Measurements from ENCODE around the gene SCYGR8. TPM values are rescaled to one million over a fixed set of nuclear protein-coding genes. Genes with fewer than 3 reads are reported as not detected.
"Not testable (repeated sequence)": the region's sequence is repeated elsewhere in the genome, so short reads cannot be mapped to it uniquely, and the experiment has no call there.

Gene SCYGR8
- total RNA-seq, 4 donors from 2014 or later = not detected

DNA sequence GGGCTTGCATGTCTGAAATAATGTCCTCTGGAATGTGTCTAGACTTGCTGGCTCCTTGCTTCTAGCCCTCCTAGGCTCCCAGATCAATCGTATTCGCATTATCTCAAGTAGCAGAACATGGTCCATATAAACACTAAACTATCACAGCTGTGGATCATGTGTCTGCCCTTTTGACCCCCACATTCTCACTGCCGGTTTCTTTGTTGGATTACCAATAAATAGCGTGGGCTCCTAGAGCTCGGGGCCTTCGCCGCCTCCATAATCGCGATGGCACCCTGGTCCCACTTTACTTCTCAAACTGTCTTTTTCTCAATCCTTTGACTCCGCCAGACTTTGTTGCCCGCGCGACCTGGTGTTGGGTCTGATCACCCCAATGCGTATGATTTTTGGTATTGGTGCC lies 6.3 kb upstream of the SCYGR8 start:
- DNase-seq = no peak
- H3K27ac ChIP-seq = no peak overlapping the region

DNA sequence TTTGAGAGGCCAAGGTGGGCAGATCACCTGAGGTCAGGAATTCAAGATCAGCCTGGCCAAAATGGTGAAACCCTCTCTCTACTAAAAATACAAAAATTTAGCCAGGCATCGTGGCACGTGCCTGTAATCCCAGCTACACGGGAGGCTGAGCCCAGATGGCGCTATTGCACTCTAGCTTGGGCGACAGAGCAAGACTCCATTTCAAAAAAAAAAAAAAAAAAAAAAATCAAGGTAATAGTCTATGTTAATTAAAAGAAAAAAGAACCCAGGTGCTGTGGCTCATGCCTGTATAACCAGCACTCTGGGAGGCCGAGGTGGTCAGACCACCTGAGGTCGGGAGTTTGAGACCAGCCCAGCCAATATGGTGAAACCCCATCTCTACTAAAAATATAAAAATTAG lies 5.0 kb upstream of the SCYGR8 start:
- peak in 1 of 3 donors; percentile 52 for DNase-seq
- TF ChIP-seq, protein P1, sequence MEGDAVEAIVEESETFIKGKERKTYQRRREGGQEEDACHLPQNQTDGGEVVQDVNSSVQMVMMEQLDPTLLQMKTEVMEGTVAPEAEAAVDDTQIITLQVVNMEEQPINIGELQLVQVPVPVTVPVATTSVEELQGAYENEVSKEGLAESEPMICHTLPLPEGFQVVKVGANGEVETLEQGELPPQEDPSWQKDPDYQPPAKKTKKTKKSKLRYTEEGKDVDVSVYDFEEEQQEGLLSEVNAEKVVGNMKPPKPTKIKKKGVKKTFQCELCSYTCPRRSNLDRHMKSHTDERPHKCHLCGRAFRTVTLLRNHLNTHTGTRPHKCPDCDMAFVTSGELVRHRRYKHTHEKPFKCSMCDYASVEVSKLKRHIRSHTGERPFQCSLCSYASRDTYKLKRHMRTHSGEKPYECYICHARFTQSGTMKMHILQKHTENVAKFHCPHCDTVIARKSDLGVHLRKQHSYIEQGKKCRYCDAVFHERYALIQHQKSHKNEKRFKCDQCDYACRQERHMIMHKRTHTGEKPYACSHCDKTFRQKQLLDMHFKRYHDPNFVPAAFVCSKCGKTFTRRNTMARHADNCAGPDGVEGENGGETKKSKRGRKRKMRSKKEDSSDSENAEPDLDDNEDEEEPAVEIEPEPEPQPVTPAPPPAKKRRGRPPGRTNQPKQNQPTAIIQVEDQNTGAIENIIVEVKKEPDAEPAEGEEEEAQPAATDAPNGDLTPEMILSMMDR (IDR thresholded peaks at IDR 0.05) = peak in 1 of 6 experiments; percentile 15
- H3K36me3 ChIP-seq, H3K9me3 ChIP-seq, H3K4me1 ChIP-seq, H3K4me3 ChIP-seq, H3K27ac ChIP-seq, H3K27me3 ChIP-seq: not testable (repeated sequence)

More for the DNA sequence above, 6.3 kb upstream of the SCYGR8 start:
- no peaks in the 10 kb centered on the region for H3K9me3 ChIP-seq
- TF ChIP-seq, protein P1 (IDR thresholded peaks at IDR 0.05) = no peak
- TF ChIP-seq POLR2A (IDR thresholded peaks at IDR 0.05) = no peak
- no peaks in the 10 kb centered on the region for H3K4me1 ChIP-seq
- H3K4me3 ChIP-seq = no peak overlapping the region
- H3K36me3 ChIP-seq = no peaks in the 10 kb centered on the region
- H3K27me3 ChIP-seq = no peaks in the 10 kb centered on the region

DNA sequence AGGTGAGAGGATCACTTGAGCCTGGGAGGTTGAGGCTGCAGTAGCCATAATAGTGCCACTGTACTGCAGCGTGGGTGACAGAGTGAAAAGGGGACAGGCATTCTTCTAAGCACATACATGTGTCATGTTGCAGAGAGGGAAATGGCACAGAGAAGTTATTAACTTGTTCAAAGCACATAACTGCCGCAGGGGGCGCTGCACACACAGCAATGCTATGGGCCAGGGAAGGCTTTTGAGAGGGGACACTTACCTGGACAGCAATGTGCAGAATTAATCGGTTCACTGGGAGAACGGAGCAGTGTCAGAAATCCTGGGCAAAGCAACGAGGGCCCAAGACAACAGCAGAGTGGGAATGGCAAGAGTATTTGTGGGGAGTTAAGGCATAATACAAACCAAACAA lies 2.4 kb downstream of the SCYGR8 start:
- no peaks in the 10 kb centered on the region for H3K27me3 ChIP-seq
- H3K9me3 ChIP-seq = no peaks in the 10 kb centered on the region
- H3K27ac ChIP-seq = no peak overlapping the region
- TF ChIP-seq, protein P1 (IDR thresholded peaks at IDR 0.05) = peak in 1 of 6 experiments; percentile 25
- TF ChIP-seq POLR2A (IDR thresholded peaks at IDR 0.05) = no peak
- DNase-seq = no peak
- H3K4me1 ChIP-seq = no peaks in the 10 kb centered on the region
- H3K4me3 ChIP-seq = no peak overlapping the region
- no peaks in the 10 kb centered on the region for H3K36me3 ChIP-seq

DNA sequence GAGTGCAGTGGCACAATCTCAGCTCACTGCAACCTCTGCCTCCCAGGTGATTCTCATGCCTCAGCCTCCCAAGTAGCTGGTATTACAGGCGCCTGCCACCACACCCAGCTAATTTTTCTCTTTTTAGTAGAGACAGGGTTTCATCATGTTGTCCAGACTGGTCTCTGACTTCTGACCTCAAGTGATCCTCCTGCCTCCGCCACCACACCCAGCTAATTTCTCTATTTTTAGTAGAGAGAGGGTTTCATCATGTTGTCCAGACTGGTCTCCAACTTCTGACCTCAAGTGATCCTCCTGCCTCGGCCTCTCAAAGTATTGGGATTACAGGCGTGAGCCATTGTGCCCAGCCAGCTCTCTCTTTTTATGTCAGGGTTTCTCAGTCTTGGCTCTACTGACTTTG lies 10.6 kb downstream of the SCYGR8 start:
- H3K4me1 ChIP-seq, H3K9me3 ChIP-seq, DNase-seq, H3K4me3 ChIP-seq, H3K27me3 ChIP-seq, H3K27ac ChIP-seq, H3K36me3 ChIP-seq: not testable (repeated sequence)

DNA sequence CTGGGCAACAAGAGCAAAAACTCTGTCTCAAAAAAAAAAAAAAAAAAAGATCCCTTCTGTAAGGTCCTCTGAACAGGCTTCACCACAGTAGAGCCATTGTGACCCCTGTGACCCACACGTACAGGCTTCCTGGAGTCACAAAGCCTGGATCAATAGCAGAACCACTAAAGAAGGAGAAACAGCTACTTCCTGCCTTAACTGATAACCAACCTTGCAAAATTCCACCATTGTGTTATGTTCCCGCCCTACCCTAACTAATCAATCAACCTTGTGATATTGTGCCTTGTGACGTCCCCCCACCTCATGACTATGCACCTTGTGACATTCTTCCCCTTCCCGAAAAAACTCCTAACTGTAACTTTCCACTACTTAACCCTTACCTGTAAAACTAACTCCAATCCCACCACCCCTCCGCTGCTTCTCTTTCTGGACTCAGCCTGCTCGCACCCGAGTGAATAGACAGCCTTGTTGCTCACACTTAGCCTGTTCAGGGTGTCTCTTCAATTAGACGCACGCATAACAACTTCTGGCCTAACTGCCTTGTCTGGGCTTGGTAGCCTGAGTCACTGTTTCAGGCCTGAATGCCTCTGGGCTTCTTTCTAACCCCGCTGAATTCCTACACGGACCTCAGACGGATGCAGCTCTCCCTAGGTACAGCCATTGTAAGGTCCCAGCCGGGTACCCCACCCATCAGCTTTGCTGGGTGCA lies 13.9 kb downstream of the SCYGR8 start:
- DNase-seq = no peak
- H3K36me3 ChIP-seq = no peaks in the 10 kb centered on the region
- peaks cover 0 to 9% (median 4%) of the 10 kb centered on the region in 4 donors for H3K4me1 ChIP-seq
- no peaks in the 10 kb centered on the region for H3K9me3 ChIP-seq
- H3K27me3 ChIP-seq = no peaks in the 10 kb centered on the region
- TF ChIP-seq, protein P1 (IDR thresholded peaks at IDR 0.05) = no peak
- TF ChIP-seq POLR2A (IDR thresholded peaks at IDR 0.05) = no peak
- H3K4me3 ChIP-seq = no peak overlapping the region
- no peak overlapping the region for H3K27ac ChIP-seq

DNA sequence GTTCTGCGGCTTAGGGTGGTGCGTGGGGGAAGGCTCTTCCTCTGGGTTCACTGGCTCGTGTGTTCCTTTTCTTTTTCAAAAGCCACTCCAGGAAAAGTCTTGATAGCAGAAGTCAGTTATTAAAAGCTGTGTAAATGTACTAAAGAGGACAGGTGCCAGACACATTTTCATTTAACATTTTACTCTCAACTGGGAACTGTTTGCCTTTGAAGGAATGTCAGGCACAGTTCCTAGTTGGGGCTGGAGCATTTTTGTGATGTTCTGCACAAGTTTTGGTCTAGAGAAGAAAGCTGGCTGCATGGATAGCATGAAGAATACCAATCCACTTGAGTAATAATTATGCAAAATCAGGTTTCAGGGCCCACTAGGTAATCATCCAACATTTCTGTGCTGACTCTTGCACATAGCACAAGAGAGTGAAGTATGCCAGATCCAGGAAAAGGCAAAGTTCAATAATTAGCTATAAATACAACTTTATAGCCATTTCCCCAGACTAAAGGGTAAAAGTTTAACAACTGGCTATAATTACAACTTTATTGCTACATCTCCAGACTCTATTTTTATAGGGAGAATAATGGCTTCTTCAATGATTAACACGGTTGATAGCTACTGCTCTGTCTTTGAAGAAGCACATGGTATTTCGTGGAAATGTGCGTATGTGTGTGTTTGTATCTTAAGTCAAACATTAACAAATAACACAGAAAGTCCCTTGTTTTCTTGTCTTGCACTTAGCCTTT lies 16.2 kb downstream of the SCYGR8 start:
- no peaks in the 10 kb centered on the region for H3K9me3 ChIP-seq
- peak overlapping the region in 2 of 4 donors; percentile 67 to 84 for H3K27ac ChIP-seq
- no peaks in the 10 kb centered on the region for H3K36me3 ChIP-seq
- peaks cover 0 to 9% (median 4%) of the 10 kb centered on the region in 4 donors for H3K4me1 ChIP-seq
- DNase-seq = no peak
- H3K4me3 ChIP-seq = no peak overlapping the region
- TF ChIP-seq POLR2A (IDR thresholded peaks at IDR 0.05) = no peak
- TF ChIP-seq, protein P1 (IDR thresholded peaks at IDR 0.05) = no peak
- no peaks in the 10 kb centered on the region for H3K27me3 ChIP-seq

Measured in Peyer's patch (tissue), 4 donors.